ENCODE data around the gene CPTP. TPM values are rescaled to one million over a fixed set of nuclear protein-coding genes. Genes with fewer than 3 reads are reported as not detected.

CPTP gene
- total RNA-seq, 1 experiment from 2014 or later: 141 TPM

DNA sequence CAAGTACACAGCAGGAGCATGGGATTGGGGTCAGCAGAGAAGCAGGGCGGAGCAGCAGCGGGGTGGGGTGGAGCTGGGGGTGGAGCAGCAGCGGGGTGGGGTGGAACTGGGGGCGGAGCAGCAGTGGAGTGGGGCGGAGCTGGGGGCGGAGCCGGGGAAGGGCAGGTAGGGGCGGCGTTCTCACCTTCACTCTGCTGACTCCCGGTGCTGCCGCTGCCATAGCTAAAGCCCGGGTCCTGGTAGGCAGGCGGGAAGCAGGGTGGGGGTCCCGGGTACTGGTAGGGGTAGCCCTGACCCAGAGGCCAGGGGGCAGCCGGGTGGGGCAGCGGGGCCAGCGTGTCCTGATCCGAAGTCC lies 13.2 kb downstream of the CPTP start:
- Histone ChIP-seq H3F3A (ENCODE audit: low read length, unreplicated experiment) (no peaks in the 10 kb centered on the region), H3K4me1 (ENCODE audit: insufficient read depth, low read length) (peaks cover 10% of the 10 kb centered on the region; the same call in 1 of the 2 replicates), H3K27ac (ENCODE audit: low read length) (no peak overlapping the region), H3K4me3 (ENCODE audit: low read length) (no peak overlapping the region), H3K9me3 (ENCODE audit: low read length) (no peaks in the 10 kb centered on the region), H4K20me1 (ENCODE audit: low read length) (peaks cover 5% of the 10 kb centered on the region; the same call in 1 of the 2 replicates), H3K27me3 (ENCODE audit: low read length) (no peaks in the 10 kb centered on the region), H3K79me2 (ENCODE audit: low read length) (peaks cover 18% of the 10 kb centered on the region), H3K36me3 (ENCODE audit: low read depth, low read length) (peaks cover 61% of the 10 kb centered on the region), H3K9ac (ENCODE audit: low read length) (no peak overlapping the region), H3K4me2 (ENCODE audit: low read length) (no peak overlapping the region), H3K9me2 (replicated peaks; ENCODE audit: low read length) (no peaks in the 10 kb centered on the region), H2AFZ (ENCODE audit: low read length) (no peak overlapping the region)
- CTCF ChIA-PET: interaction anchor here (0.7 kb wide), 1 partner anchor 19 kb away, joined by 3 read pairs; no protein-coding TSS in a partner anchor
- intact Hi-C loops (cut with micrococcal nuclease): no loop called here
- TF ChIP-seq EZH2 (IDR thresholded peaks at IDR 0.05; ENCODE audit: low read length, unreplicated experiment) (no peak), EZH2phosphoT487 (IDR thresholded peaks at IDR 0.05; ENCODE audit: borderline replicate concordance, low read length) (no peak)
- DNase-seq: peak; percentile 53
- ATAC-seq: peak; percentile 23
- POLR2A ChIA-PET (ENCODE audit: unreplicated experiment): no interaction called here
- no TSS peak for BruUV-seq (replicated peaks)

DNA sequence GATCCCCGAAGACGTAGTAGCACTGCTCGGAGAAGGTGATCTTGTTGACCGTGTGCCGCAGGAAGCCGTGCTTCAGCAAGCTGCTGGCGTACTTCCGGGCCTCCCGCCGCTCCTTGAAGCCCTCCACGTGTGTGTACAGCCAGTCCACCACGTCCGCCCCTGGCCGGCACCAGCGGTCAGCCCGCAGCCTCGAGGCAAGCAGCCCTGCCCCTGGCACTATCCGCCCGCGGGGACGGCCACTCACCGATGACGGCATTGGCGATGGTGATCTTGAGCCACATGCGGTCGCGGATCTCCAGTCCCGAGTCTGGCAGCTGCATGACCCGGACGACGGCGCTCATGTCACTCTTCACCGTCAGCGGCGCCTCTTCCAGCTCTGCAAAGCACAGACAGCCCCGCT lies 13.7 kb downstream of the CPTP start:
- DNase-seq: no peak
- Histone ChIP-seq H3K4me2 (ENCODE audit: low read length) (no peak overlapping the region), H3K27ac (ENCODE audit: low read length) (no peak overlapping the region), H3K4me3 (ENCODE audit: low read length) (no peak overlapping the region), H3K9me3 (ENCODE audit: low read length) (no peaks in the 10 kb centered on the region), H3K79me2 (ENCODE audit: low read length) (peaks cover 23% of the 10 kb centered on the region), H4K20me1 (ENCODE audit: low read length) (peaks cover 5% of the 10 kb centered on the region; the same call in 1 of the 2 replicates), H3K36me3 (ENCODE audit: low read depth, low read length) (peaks cover 62% of the 10 kb centered on the region), H2AFZ (ENCODE audit: low read length) (no peak overlapping the region), H3F3A (ENCODE audit: low read length, unreplicated experiment) (no peaks in the 10 kb centered on the region), H3K9ac (ENCODE audit: low read length) (no peak overlapping the region), H3K27me3 (ENCODE audit: low read length) (no peaks in the 10 kb centered on the region), H3K4me1 (ENCODE audit: insufficient read depth, low read length) (peaks cover 7% of the 10 kb centered on the region; the same call in 1 of the 2 replicates), H3K9me2 (replicated peaks; ENCODE audit: low read length) (no peaks in the 10 kb centered on the region)
- ATAC-seq: no peak
- ChIA-PET POLR2A (ENCODE audit: unreplicated experiment) (no interaction called here), CTCF (interaction anchor here (0.7 kb wide), 1 partner anchor 20 kb away, joined by 3 read pairs; no protein-coding TSS in a partner anchor)
- BruUV-seq (replicated peaks): no TSS peak
- intact Hi-C loops (cut with micrococcal nuclease): no loop called here
- TF ChIP-seq, protein P1, sequence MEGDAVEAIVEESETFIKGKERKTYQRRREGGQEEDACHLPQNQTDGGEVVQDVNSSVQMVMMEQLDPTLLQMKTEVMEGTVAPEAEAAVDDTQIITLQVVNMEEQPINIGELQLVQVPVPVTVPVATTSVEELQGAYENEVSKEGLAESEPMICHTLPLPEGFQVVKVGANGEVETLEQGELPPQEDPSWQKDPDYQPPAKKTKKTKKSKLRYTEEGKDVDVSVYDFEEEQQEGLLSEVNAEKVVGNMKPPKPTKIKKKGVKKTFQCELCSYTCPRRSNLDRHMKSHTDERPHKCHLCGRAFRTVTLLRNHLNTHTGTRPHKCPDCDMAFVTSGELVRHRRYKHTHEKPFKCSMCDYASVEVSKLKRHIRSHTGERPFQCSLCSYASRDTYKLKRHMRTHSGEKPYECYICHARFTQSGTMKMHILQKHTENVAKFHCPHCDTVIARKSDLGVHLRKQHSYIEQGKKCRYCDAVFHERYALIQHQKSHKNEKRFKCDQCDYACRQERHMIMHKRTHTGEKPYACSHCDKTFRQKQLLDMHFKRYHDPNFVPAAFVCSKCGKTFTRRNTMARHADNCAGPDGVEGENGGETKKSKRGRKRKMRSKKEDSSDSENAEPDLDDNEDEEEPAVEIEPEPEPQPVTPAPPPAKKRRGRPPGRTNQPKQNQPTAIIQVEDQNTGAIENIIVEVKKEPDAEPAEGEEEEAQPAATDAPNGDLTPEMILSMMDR (conservative IDR thresholded peaks at IDR 0.05; ENCODE audit: low read depth, low read length): no peak
- TF ChIP-seq EZH2 (IDR thresholded peaks at IDR 0.05; ENCODE audit: low read length, unreplicated experiment): no peak
- TF ChIP-seq EZH2phosphoT487 (IDR thresholded peaks at IDR 0.05; ENCODE audit: borderline replicate concordance, low read length): no peak

DNA sequence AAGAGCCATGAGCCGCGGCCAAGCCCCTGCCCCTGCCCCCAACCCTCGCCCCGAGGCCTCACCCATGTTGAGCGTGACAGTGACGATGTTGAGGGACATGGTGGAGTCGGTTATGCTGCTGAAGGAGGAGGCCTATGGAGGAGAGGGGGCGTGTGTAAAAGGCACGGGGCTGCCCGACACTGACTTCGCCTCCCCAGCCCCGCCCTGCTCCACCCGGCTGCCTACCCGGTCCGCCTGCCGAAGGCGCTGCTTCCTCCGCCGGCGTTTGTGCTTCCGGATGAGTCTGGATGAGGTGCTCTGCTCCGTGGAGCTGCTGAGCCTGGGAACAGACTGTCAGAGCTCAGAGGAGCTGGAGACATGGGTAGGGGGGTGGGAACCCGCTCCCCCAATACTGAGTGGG lies 15.6 kb downstream of the CPTP start:
- Histone ChIP-seq H2AFZ (ENCODE audit: low read length) (no peak overlapping the region), H3K36me3 (ENCODE audit: low read depth, low read length) (peaks cover 62% of the 10 kb centered on the region), H3K4me3 (ENCODE audit: low read length) (no peak overlapping the region), H3F3A (ENCODE audit: low read length, unreplicated experiment) (no peaks in the 10 kb centered on the region), H3K9me2 (replicated peaks; ENCODE audit: low read length) (no peaks in the 10 kb centered on the region), H3K27ac (ENCODE audit: low read length) (no peak overlapping the region), H3K27me3 (ENCODE audit: low read length) (no peaks in the 10 kb centered on the region), H3K4me2 (ENCODE audit: low read length) (no peak overlapping the region), H4K20me1 (ENCODE audit: low read length) (peaks cover 5% of the 10 kb centered on the region; the same call in 1 of the 2 replicates), H3K9me3 (ENCODE audit: low read length) (no peaks in the 10 kb centered on the region), H3K79me2 (ENCODE audit: low read length) (peaks cover 41% of the 10 kb centered on the region), H3K4me1 (ENCODE audit: insufficient read depth, low read length) (peaks cover 20% of the 10 kb centered on the region), H3K9ac (ENCODE audit: low read length) (no peak overlapping the region)
- ChIA-PET CTCF (no interaction called here), POLR2A (ENCODE audit: unreplicated experiment) (no interaction called here)
- DNase-seq: no peak
- intact Hi-C loops (cut with micrococcal nuclease): no loop called here
- BruUV-seq (replicated peaks): no TSS peak
- no peak for ATAC-seq
- TF ChIP-seq EZH2 (IDR thresholded peaks at IDR 0.05; ENCODE audit: low read length, unreplicated experiment) (no peak), EZH2phosphoT487 (IDR thresholded peaks at IDR 0.05; ENCODE audit: borderline replicate concordance, low read length) (no peak)
- TF ChIP-seq, protein P1 (conservative IDR thresholded peaks at IDR 0.05; ENCODE audit: low read depth, low read length): no peak

Data from PC-3 (cell line).